Trophoblast cell (in vitro differentiated cells and primary cell): ENCODE results near the gene PIK3R6.
A peak's percentile ranks its signal among the peaks of the same experiment; 100 is the strongest.

Source experiments
- DNase-seq, 2 donors: peaks; one replicate each; pipeline ENCODE4 v3.0.0-alpha.2; 2016
- H2AFZ ChIP-seq: 2 replicates; pipeline ENCODE4 v1.6.1; 2013; ENCODE audit warnings: low read length, moderate library complexity, mild to moderate bottlenecking; ENCODE audit not compliant: insufficient read depth, poor library complexity
- H2AK5ac ChIP-seq: 2 replicates; pipeline ENCODE4 v1.6.1; 2013; ENCODE audit warnings: mild to moderate bottlenecking, low read length
- H2BK120ac ChIP-seq: 2 replicates; pipeline ENCODE4 v1.6.1; 2013; ENCODE audit warnings: low read length, mild to moderate bottlenecking, moderate library complexity; ENCODE audit not compliant: insufficient read depth, poor library complexity
- H2BK12ac ChIP-seq: 2 replicates; pipeline ENCODE4 v1.6.1; 2013; ENCODE audit warnings: mild to moderate bottlenecking, low read length, moderate library complexity
- H2BK5ac ChIP-seq: 2 replicates; pipeline ENCODE4 v1.6.1; 2013; ENCODE audit warnings: low read length, low read depth, moderate library complexity, mild to moderate bottlenecking; ENCODE audit not compliant: poor library complexity
- H3K14ac ChIP-seq: 2 replicates; pipeline ENCODE4 v1.6.1; 2013; ENCODE audit warnings: mild to moderate bottlenecking, low read length
- H3K18ac ChIP-seq: 2 replicates; pipeline ENCODE4 v1.6.1; 2013; ENCODE audit warnings: mild to moderate bottlenecking, low read length
- H3K23ac ChIP-seq: 2 replicates; pipeline ENCODE4 v1.6.1; 2013; ENCODE audit warnings: low read length
- H3K27ac ChIP-seq: 2 replicates; pipeline ENCODE4 v1.5.1; 2013; ENCODE audit warnings: low read depth, mild to moderate bottlenecking, inconsistent platforms, low read length, moderate library complexity
- H3K27me3 ChIP-seq: 2 replicates; pipeline ENCODE4 v1.6.1; 2013; ENCODE audit warnings: inconsistent platforms, mild to moderate bottlenecking, low read length, moderate library complexity; ENCODE audit not compliant: insufficient read depth
- H3K36me3 ChIP-seq, 2 experiments: 1 replicate in 1 of 2; 2 replicates in 1 of 2; pipeline ENCODE4 v1.6.1; 2013; ENCODE audit warnings: low read length in 2 of 2, mild to moderate bottlenecking in 2 of 2, moderate library complexity in 1 of 2; ENCODE audit not compliant: insufficient read depth in 2 of 2, control insufficient read depth in 1 of 2
- H3K4ac ChIP-seq: 2 replicates; pipeline ENCODE4 v1.6.1; 2013; ENCODE audit warnings: low read depth, mild to moderate bottlenecking, low read length, moderate library complexity
- H3K4me1 ChIP-seq, 2 experiments: 1 replicate in 1 of 2; 2 replicates in 1 of 2; pipeline ENCODE4 v1.6.1; 2013; ENCODE audit warnings: low read length in 2 of 2, mild to moderate bottlenecking in 2 of 2, moderate library complexity in 1 of 2; ENCODE audit not compliant: insufficient read depth in 2 of 2, control insufficient read depth in 1 of 2
- H3K4me2 ChIP-seq: 2 replicates; pipeline ENCODE4 v1.6.1; 2013; ENCODE audit warnings: inconsistent platforms, mild to moderate bottlenecking, low read length, moderate library complexity
- H3K4me3 ChIP-seq: 2 replicates; pipeline ENCODE4 v1.5.1; 2013; ENCODE audit warnings: mild to moderate bottlenecking, low read depth, low read length, inconsistent platforms
- H3K79me1 ChIP-seq: one replicate; pipeline ENCODE4 v1.6.1; 2013; ENCODE audit warnings: low read length
- H3K79me2 ChIP-seq: 2 replicates; pipeline ENCODE4 v1.6.1; 2013; ENCODE audit warnings: low read length, mild to moderate bottlenecking; ENCODE audit not compliant: control insufficient read depth, insufficient read depth, poor library complexity
- H3K9ac ChIP-seq: 2 replicates; pipeline ENCODE4 v1.6.1; 2013; ENCODE audit warnings: mild to moderate bottlenecking, low read length
- H3K9me3 ChIP-seq: 2 replicates; pipeline ENCODE4 v1.6.1; 2013; ENCODE audit warnings: low read depth, mild to moderate bottlenecking, control low read depth, inconsistent platforms, low read length; ENCODE audit not compliant: insufficient read depth
- H4K12ac ChIP-seq: 2 replicates; pipeline ENCODE4 v1.6.1; 2013; ENCODE audit warnings: low read depth, mild to moderate bottlenecking, low read length, moderate library complexity
- H4K8ac ChIP-seq: 2 replicates; pipeline ENCODE4 v1.6.1; 2013; ENCODE audit warnings: low read depth, mild to moderate bottlenecking, low read length, moderate library complexity
- H4K91ac ChIP-seq: one replicate; pipeline ENCODE4 v1.6.1; 2013; ENCODE audit warnings: low read depth, mild to moderate bottlenecking, low read length, moderate library complexity
- WGBS: extraction: QIAGEN DNeasy Blood & Tissue Kit; methylation state at CpG from one replicate; pipeline ENCODE4 v1.1.7; 2013; ENCODE audit warnings: missing lambda C conversion rate; ENCODE audit not compliant: insufficient read length, insufficient coverage; ENCODE audit errors: extremely low coverage; 5-methylcytosine and 5-hydroxymethylcytosine counted together

PIK3R6 gene

DNA sequence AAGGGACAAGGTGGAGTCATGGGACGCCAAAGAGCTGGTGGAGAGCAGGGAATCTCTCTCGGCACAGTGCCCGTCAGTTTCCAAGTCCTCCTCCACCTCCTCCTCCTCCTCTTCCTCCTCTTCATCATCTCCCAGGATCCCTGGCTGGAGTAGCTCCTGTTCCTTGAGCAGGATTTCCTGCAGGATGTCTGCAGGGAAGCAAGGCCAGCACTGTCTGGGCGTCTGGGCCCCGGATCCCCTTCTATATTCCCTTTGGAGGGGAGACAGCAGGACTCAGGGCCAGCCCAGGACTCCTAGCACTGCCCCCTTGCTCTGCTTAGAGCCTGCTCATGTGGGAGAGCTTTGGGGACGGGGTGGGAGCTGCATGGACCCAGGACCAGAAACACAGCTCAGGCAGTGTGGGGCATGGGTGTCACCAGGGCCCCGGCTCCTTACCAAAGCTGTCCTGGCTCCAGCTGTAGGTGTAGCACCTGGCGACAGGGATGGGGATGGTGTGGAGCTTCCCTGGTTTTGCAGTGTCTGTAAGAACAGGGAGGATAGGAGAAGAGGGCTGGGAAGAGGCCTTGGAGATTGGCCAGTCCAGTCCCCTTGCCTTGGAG, 21.3 kb upstream of the PIK3R6 start:
- H2BK12ac ChIP-seq = no peak overlapping the region
- H2BK120ac ChIP-seq = no peak overlapping the region
- H2AK5ac ChIP-seq = no peak overlapping the region
- H4K8ac ChIP-seq = no peak overlapping the region
- no peak overlapping the region for H3K4me3 ChIP-seq
- no peaks in the 10 kb centered on the region for H3K79me1 ChIP-seq
- no peak overlapping the region for H2AFZ ChIP-seq
- H3K4me2 ChIP-seq = no peak overlapping the region
- no peak overlapping the region for H3K23ac ChIP-seq
- H4K91ac ChIP-seq = no peak overlapping the region
- H3K79me2 ChIP-seq = no peaks in the 10 kb centered on the region
- no peak for DNase-seq
- H3K27ac ChIP-seq = no peak overlapping the region
- H3K9me3 ChIP-seq = peaks cover 3% of the 10 kb centered on the region
- no peak overlapping the region for H3K18ac ChIP-seq
- H3K27me3 ChIP-seq = no peaks in the 10 kb centered on the region
- no peak overlapping the region for H3K4ac ChIP-seq
- H3K4me1 ChIP-seq = no peaks in the 10 kb centered on the region
- no peaks in the 10 kb centered on the region for H3K36me3 ChIP-seq
- WGBS = no CpG with 5 or more reads among the region's 8 CpGs
- H3K14ac ChIP-seq = no peak overlapping the region
- no peak overlapping the region for H3K9ac ChIP-seq
- H4K12ac ChIP-seq = no peak overlapping the region
- no peak overlapping the region for H2BK5ac ChIP-seq

DNA sequence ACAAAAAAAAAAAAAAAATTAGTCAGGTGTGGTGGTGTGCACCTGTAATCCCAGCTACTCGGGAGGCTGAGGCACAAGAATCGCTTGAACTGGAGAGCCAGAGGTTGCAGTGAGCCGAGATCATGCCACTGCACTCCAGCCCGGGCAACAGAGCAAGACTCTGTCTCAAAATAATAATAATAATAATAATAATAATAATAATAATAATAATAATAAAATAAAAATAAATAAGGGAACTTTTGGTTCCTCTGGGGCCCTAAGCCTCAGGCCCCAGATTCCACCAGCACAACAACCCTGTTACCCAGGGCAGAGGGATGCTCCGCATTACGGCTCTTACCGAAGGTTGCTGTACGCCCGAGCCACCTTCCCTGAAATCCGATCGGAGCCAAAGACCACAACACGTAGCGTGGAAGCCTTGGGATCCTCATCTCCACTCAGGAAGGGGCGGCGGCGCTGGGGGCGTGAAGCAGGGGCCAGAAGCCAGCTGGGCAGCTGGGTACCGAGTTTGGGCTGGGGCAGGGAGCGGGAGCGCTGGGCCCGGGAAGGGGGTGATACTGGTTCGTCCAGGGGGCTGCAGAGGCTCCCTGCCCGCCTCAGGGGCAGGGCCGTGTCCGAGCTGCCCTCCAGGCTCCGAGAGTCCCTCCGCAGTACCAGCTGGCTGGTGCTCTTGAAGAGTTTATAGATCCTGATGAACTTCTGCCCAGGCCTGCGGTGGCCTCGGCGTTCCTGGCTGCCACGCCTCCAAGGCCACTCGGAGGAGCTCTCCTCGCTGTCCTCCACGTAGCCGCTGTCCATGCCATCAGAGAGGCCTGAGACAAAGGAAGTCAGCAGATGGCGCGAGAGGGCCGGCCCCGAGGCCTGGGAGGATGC, 20.6 kb upstream of the PIK3R6 start:
- no peak overlapping the region for H4K8ac ChIP-seq
- H3K27ac ChIP-seq = no peak overlapping the region
- H3K4me3 ChIP-seq = no peak overlapping the region
- no peaks in the 10 kb centered on the region for H3K79me2 ChIP-seq
- peaks cover 3% of the 10 kb centered on the region for H3K9me3 ChIP-seq
- DNase-seq = peak; percentile 41 to 69
- no peak overlapping the region for H3K23ac ChIP-seq
- H3K18ac ChIP-seq = no peak overlapping the region
- no peak overlapping the region for H3K4me2 ChIP-seq
- no peak overlapping the region for H3K9ac ChIP-seq
- no peak overlapping the region for H3K4ac ChIP-seq
- H2AFZ ChIP-seq = no peak overlapping the region
- H3K14ac ChIP-seq = no peak overlapping the region
- H3K79me1 ChIP-seq = no peaks in the 10 kb centered on the region
- H2BK5ac ChIP-seq = no peak overlapping the region
- H2BK120ac ChIP-seq = no peak overlapping the region
- no peak overlapping the region for H4K91ac ChIP-seq
- H2BK12ac ChIP-seq = no peak overlapping the region
- no peaks in the 10 kb centered on the region for H3K4me1 ChIP-seq
- no peak overlapping the region for H4K12ac ChIP-seq
- H3K36me3 ChIP-seq = no peaks in the 10 kb centered on the region
- WGBS = no CpG with 5 or more reads among the region's 39 CpGs
- H2AK5ac ChIP-seq = no peak overlapping the region
- no peaks in the 10 kb centered on the region for H3K27me3 ChIP-seq

DNA sequence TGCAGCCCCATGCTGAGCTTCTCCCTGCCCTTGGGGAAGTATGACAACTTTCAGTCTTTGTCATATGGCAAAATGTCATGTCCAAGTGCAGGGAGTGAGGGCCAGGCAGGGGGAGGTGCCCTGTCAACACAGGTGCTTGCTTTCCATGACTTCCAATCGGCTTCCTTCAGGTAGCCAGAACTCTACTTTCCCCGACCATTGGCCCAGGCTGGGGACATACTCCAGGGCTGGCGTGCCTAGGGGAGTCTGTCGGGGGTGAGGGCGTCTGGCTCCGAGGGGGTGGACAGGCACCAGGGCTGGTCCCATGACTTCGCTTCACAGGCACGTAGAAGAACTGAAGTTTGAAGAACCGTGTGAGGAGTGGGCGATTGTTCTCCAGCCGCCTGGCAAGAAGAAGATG, 19.8 kb upstream of the PIK3R6 start:
- Histone ChIP-seq H3K9ac (no peak overlapping the region), H3K23ac (no peak overlapping the region), H3K14ac (no peak overlapping the region), H2AK5ac (no peak overlapping the region), H3K4ac (no peak overlapping the region), H3K4me3 (no peak overlapping the region), H3K9me3 (peaks cover 3% of the 10 kb centered on the region), H2BK5ac (no peak overlapping the region), H3K27ac (no peak overlapping the region), H3K79me1 (no peaks in the 10 kb centered on the region), H2AFZ (no peak overlapping the region), H2BK120ac (no peak overlapping the region), H4K91ac (no peak overlapping the region), H3K36me3 (no peaks in the 10 kb centered on the region), H3K4me2 (no peak overlapping the region), H3K79me2 (no peaks in the 10 kb centered on the region), H3K18ac (no peak overlapping the region), H2BK12ac (no peak overlapping the region), H3K27me3 (no peaks in the 10 kb centered on the region), H4K8ac (no peak overlapping the region), H3K4me1 (no peaks in the 10 kb centered on the region), H4K12ac (no peak overlapping the region)
- no CpG with 5 or more reads among the region's 11 CpGs for WGBS
- DNase-seq = no peak

DNA sequence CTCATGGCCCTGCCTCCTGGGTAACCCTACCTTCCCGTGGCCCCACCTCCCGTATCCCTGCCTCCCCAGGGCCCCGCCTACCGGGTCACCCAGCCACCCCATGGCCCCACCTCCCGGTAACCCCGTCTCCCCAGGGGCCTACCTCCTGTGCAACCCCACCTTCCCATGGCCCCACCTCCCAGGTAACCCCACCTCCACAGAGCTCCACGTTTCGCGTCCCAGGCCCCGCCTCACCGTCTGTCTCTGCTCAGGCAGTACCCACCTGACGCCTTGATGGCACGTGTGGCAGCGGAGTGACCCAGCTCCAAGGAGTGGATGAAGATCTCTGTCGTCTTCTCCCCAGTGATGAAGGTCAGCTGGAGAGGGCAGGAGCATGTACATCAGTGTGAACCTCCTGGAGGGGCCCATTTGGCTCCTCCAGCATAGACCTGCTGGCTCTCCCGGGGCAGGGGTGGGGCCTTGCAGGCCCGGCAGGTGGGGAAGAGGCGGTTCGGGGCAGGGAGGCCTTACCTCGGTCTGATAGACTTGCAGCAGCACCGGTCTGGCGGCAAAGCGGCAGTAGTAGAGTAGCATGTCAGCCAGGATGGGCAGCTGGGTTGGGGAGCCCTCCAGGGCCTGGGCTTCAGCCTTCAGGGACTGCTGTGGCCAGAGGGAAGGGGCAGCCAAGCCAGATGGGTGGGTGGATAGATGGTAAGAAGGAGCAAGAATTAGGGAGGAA, 18.7 kb upstream of the PIK3R6 start:
- no CpG with 5 or more reads among the region's 23 CpGs for WGBS

More for the DNA sequence above, 18.7 kb upstream of the PIK3R6 start:
- H3K79me1 ChIP-seq = no peaks in the 10 kb centered on the region
- no peak overlapping the region for H4K8ac ChIP-seq
- no peak overlapping the region for H3K4me3 ChIP-seq
- H3K4ac ChIP-seq = no peak overlapping the region
- H2BK12ac ChIP-seq = no peak overlapping the region
- no peak overlapping the region for H2BK120ac ChIP-seq
- no peaks in the 10 kb centered on the region for H3K4me1 ChIP-seq
- H3K9me3 ChIP-seq = peaks cover 3% of the 10 kb centered on the region
- H3K36me3 ChIP-seq = no peaks in the 10 kb centered on the region
- no peak overlapping the region for H2AK5ac ChIP-seq
- H4K91ac ChIP-seq = no peak overlapping the region
- H3K27ac ChIP-seq = no peak overlapping the region
- no peak overlapping the region for H3K23ac ChIP-seq
- no peak overlapping the region for H2AFZ ChIP-seq
- H3K4me2 ChIP-seq = no peak overlapping the region
- no peak overlapping the region for H3K9ac ChIP-seq
- H3K18ac ChIP-seq = no peak overlapping the region
- no peak for DNase-seq
- H4K12ac ChIP-seq = no peak overlapping the region
- no peaks in the 10 kb centered on the region for H3K79me2 ChIP-seq
- H3K27me3 ChIP-seq = no peaks in the 10 kb centered on the region
- no peak overlapping the region for H2BK5ac ChIP-seq
- no peak overlapping the region for H3K14ac ChIP-seq
